PC-3 (cell line): ENCODE data around the gene TPH1. TPM values are rescaled to one million over a fixed set of nuclear protein-coding genes. Genes with fewer than 3 reads are reported as not detected.

Experiments
- ATAC-seq: fragments of 200-7000 bp; cut with Tn5 transposase; 2 replicates; pipeline ENCODE4 v1.9.1; 2020; ENCODE audit warnings: mild to moderate bottlenecking, moderate library complexity
- Bru-seq: library from RNA; stranded (reverse); fragments of 400-500 nt; gene quantifications from one replicate; lab custom pipeline; 2021; lab: Mats Ljungman, UMichigan
- BruChase-seq, 2 experiments: library from RNA; stranded (reverse); fragments of 400-500 nt; gene quantifications; one replicate each; lab custom pipeline; 2021; lab: Mats Ljungman, UMichigan
- BruUV-seq: library from RNA; stranded (reverse); fragments of 400-500 nt; replicated peaks from 2 replicates; lab custom pipeline; 2021; lab: Mats Ljungman, UMichigan
- CTCF ChIA-PET: fragments of 300-600 bp; sonication (Branson Sonifier 250); formaldehyde crosslinking; loops from one replicate; lab custom pipeline; 2022; ENCODE audit warnings: antibody characterized with exemption; lab: Charles Lee
- POLR2A ChIA-PET: fragments of 300-600 bp; sonication (Branson Sonifier 250); formaldehyde crosslinking; loops from one replicate; lab custom pipeline; 2022; ENCODE audit warnings: antibody characterized with exemption; ENCODE audit not compliant: unreplicated experiment; lab: Charles Lee
- DNase-seq: peaks from one replicate; pipeline ENCODE4 v3.0.0-alpha.2; 2015
- H2AFZ ChIP-seq: fragments of 300-600 bp; sonication (generic); 2 replicates; pipeline ENCODE4 v1.6.0; 2016; ENCODE audit warnings: antibody characterized with exemption, low read length
- H3F3A ChIP-seq: fragments of 300-600 bp; sonication (generic); one replicate; pipeline ENCODE4 v1.6.0; 2017; ENCODE audit warnings: antibody characterized with exemption, low read length, control low read depth, mild to moderate bottlenecking; ENCODE audit not compliant: unreplicated experiment
- H3K27ac ChIP-seq: fragments of 300-600 bp; sonication (generic); 2 replicates; pipeline ENCODE4 v1.5.1; 2016; ENCODE audit warnings: mild to moderate bottlenecking, low read length
- H3K27me3 ChIP-seq: fragments of 300-600 bp; sonication (generic); 2 replicates; pipeline ENCODE4 v1.6.1; 2016; ENCODE audit warnings: low read length, mixed read lengths
- H3K36me3 ChIP-seq: fragments of 300-600 bp; sonication (generic); 2 replicates; pipeline ENCODE4 v1.6.1; 2016; ENCODE audit warnings: low read depth, mixed run types, low read length, mixed read lengths
- H3K4me1 ChIP-seq: fragments of 300-600 bp; sonication (generic); 2 replicates; pipeline ENCODE4 v1.5.1; 2016; ENCODE audit warnings: low read length; ENCODE audit not compliant: insufficient read depth
- H3K4me2 ChIP-seq: fragments of 300-600 bp; sonication (generic); 2 replicates; pipeline ENCODE4 v1.6.0; 2016; ENCODE audit warnings: low read length
- H3K4me3 ChIP-seq: fragments of 300-600 bp; sonication (generic); 2 replicates; pipeline ENCODE4 v1.5.1; 2016; ENCODE audit warnings: mild to moderate bottlenecking, low read length, mixed read lengths
- H3K79me2 ChIP-seq: fragments of 300-600 bp; sonication (generic); 2 replicates; pipeline ENCODE4 v1.6.1; 2017; ENCODE audit warnings: low read length, mixed read lengths
- H3K9ac ChIP-seq: fragments of 300-600 bp; sonication (generic); 2 replicates; pipeline ENCODE4 v1.6.0; 2016; ENCODE audit warnings: mild to moderate bottlenecking, low read length
- H3K9me2 ChIP-seq: fragments of 300-600 bp; sonication (generic); replicated peaks from 2 replicates; pipeline ENCODE4 v1.6.1; 2016; ENCODE audit warnings: mixed run types, low read length, mixed read lengths
- H3K9me3 ChIP-seq: fragments of 300-600 bp; sonication (generic); 2 replicates; pipeline ENCODE4 v1.6.1; 2016; ENCODE audit warnings: low read length, mixed read lengths
- H4K20me1 ChIP-seq: fragments of 300-600 bp; sonication (generic); 2 replicates; pipeline ENCODE4 v1.6.1; 2016; ENCODE audit warnings: low read length, mixed read lengths
- CTCF ChIP-seq: fragments of 300-600 bp; sonication (generic); conservative IDR thresholded peaks from 2 replicates; pipeline ENCODE4 v1.5.1; 2017; ENCODE audit warnings: antibody characterized with exemption, low read depth, mild to moderate bottlenecking, low read length
- EZH2 ChIP-seq: fragments of 300-600 bp; sonication (generic); IDR thresholded peaks from one replicate; pipeline ENCODE4 v1.6.1; 2017; ENCODE audit warnings: antibody characterized with exemption, mild to moderate bottlenecking, low read length; ENCODE audit not compliant: unreplicated experiment
- EZH2phosphoT487 ChIP-seq: fragments of 300-600 bp; sonication (generic); IDR thresholded peaks from 2 replicates; pipeline ENCODE4 v1.6.1; 2018; ENCODE audit warnings: mild to moderate bottlenecking, antibody characterized with exemption, low read length, borderline replicate concordance
- intact Hi-C: fragments of 100-400 bp; cut with micrococcal nuclease; formaldehyde crosslinking; loops from 2 replicates; pipeline ENCODE4 v1.9.0; 2023
- long read RNA-seq: library from polyadenylated mRNA; unstranded; transcript quantifications from one replicate; pipeline ENCODE4 v2.0.0, GENCODE V29; 2021; ENCODE audit not compliant: unreplicated experiment
- total RNA-seq: library from RNA; depleted of rRNA; stranded (reverse); fragments of >200 nt; gene quantifications from 2 replicates; pipeline ENCODE4 v1.2.3, GENCODE V29; 2014; rRNA removed

The TPH1 gene
- 0.07 TPM in 1 of 2 replicates, not detected in the other for total RNA-seq
- Bru-seq, nascent RNA = percentile 26 among the genes with signal in this experiment
- percentile 32 among the genes with signal in this experiment for BruChase-seq, experiment 1, labeled RNA remaining after a 6-hour chase
- BruChase-seq, experiment 2, labeled RNA remaining after a 2-hour chase = percentile 29 among the genes with signal in this experiment
- long read RNA-seq = 0 reads

GRCh38 chr11:18046116-18046777 is at the start of gene TPH1:
Gene TPH1 (minus strand): TSS chr11:18046269. CDS start chr11:18040762, 5,507 bp downstream.
- H2AFZ ChIP-seq = no peak within 1 kb of the TSS
- no peak within 1 kb of the TSS for H3K4me2 ChIP-seq
- ATAC-seq (no peak), DNase-seq (no peak)
- peaks cover 27% of the 10 kb centered on the region for H3K27me3 ChIP-seq
- intact Hi-C loops = no loop called here
- no peaks in the 10 kb centered on the region for H3K79me2 ChIP-seq
- no peak within 1 kb of the TSS for H3K9ac ChIP-seq
- no peaks in the 10 kb centered on the region for H3K4me1 ChIP-seq
- no peaks in the 10 kb centered on the region for H3K9me3 ChIP-seq
- H3F3A ChIP-seq = no peaks in the 10 kb centered on the region
- BruUV-seq = no TSS peak
- H3K9me2 ChIP-seq = no peaks in the 10 kb centered on the region
- CTCF ChIA-PET = no interaction called here
- H4K20me1 ChIP-seq = no peaks in the 10 kb centered on the region
- TF ChIP-seq EZH2 (no peak), EZH2phosphoT487 (no peak), CTCF (no peak)
- no peak within 1 kb of the TSS for H3K4me3 ChIP-seq
- POLR2A ChIA-PET = no interaction called here
- no peaks in the 10 kb centered on the region for H3K36me3 ChIP-seq
- H3K27ac ChIP-seq = no peak within 1 kb of the TSS

GRCh38 chr11:18093959-18094358 is 47.9 kb upstream of the TPH1 start:
- H3K9ac ChIP-seq = no peak overlapping the region
- H3K4me3 ChIP-seq = no peak overlapping the region
- H3K27me3 ChIP-seq = no peaks in the 10 kb centered on the region
- no peaks in the 10 kb centered on the region for H3K4me1 ChIP-seq
- H3K27ac ChIP-seq = no peak overlapping the region
- H3K9me2 ChIP-seq = no peaks in the 10 kb centered on the region
- H3K9me3 ChIP-seq = no peaks in the 10 kb centered on the region
- no TSS peak for BruUV-seq
- peaks cover 9% of the 10 kb centered on the region; the same call in 1 of the 2 replicates for H3K79me2 ChIP-seq
- H3K36me3 ChIP-seq = peaks cover 33% of the 10 kb centered on the region
- ChIA-PET CTCF (no interaction called here), POLR2A (no interaction called here)
- ATAC-seq (no peak), DNase-seq (no peak)
- H3K4me2 ChIP-seq = no peak overlapping the region
- intact Hi-C loops = no loop called here
- TF ChIP-seq EZH2 (no peak), EZH2phosphoT487 (no peak), CTCF (no peak)
- no peaks in the 10 kb centered on the region for H3F3A ChIP-seq
- H4K20me1 ChIP-seq = no peaks in the 10 kb centered on the region
- no peak overlapping the region for H2AFZ ChIP-seq

- TF ChIP-seq EZH2 (no peak), EZH2phosphoT487 (no peak), CTCF (no peak)
- no TSS peak for BruUV-seq
- POLR2A ChIA-PET = no interaction called here
- ATAC-seq = no peak
- CTCF ChIA-PET = no interaction called here
- Histone ChIP-seq H3K27ac (no peak overlapping the region), H3K9me3 (no peaks in the 10 kb centered on the region), H3K4me3 (no peak overlapping the region), H3K9me2 (no peaks in the 10 kb centered on the region), H3K79me2 (no peaks in the 10 kb centered on the region), H3K4me1 (no peaks in the 10 kb centered on the region), H3K27me3 (no peaks in the 10 kb centered on the region), H4K20me1 (no peaks in the 10 kb centered on the region), H3F3A (no peaks in the 10 kb centered on the region), H3K4me2 (no peak overlapping the region), H3K36me3 (peaks cover 41% of the 10 kb centered on the region), H2AFZ (no peak overlapping the region), H3K9ac (no peak overlapping the region)
- DNase-seq = peak; percentile 4
- intact Hi-C loops = no loop called here
Measured at GRCh38 chr11:18091731-18092130, 45.7 kb upstream of the TPH1 start.
